Chondrocyte (in vitro differentiated cells): Measurements from ENCODE around the gene PGAP6. TPM values are rescaled to one million over a fixed set of nuclear protein-coding genes. Genes with fewer than 3 reads are reported as not detected.
A peak's percentile ranks its signal among the peaks of the same experiment; 100 is the strongest.
"Not testable (repeated sequence)": the region's sequence is repeated elsewhere in the genome, so short reads cannot be mapped to it uniquely, and the experiment has no call there.

Experiments used
- DNase-seq: peaks from one replicate; pipeline ENCODE4 v3.0.0; 2021; ENCODE audit warnings: mixed read lengths, low spot score
- H3K27ac Mint-ChIP-seq: one replicate; pipeline ENCODE4 v1.8.0; 2021; ENCODE audit warnings: mild to moderate bottlenecking, moderate library complexity, mixed read lengths; ENCODE audit not compliant: unreplicated experiment
- H3K27me3 Mint-ChIP-seq: 2 replicates; pipeline ENCODE4 v1.8.0; 2021; ENCODE audit warnings: low read depth, mixed read lengths
- H3K36me3 Mint-ChIP-seq: 2 replicates; pipeline ENCODE4 v1.8.0; 2021; ENCODE audit warnings: low read depth, mixed read lengths
- H3K4me1 Mint-ChIP-seq: 2 replicates; pipeline ENCODE4 v1.8.0; 2021; ENCODE audit warnings: low read depth, mild to moderate bottlenecking, mixed read lengths
- H3K4me3 Mint-ChIP-seq: one replicate; pipeline ENCODE4 v1.8.0; 2021; ENCODE audit warnings: mild to moderate bottlenecking, moderate library complexity, mixed read lengths; ENCODE audit not compliant: unreplicated experiment
- H3K9me3 Mint-ChIP-seq: 2 replicates; pipeline ENCODE4 v1.8.0; 2021; ENCODE audit warnings: low read depth, mixed read lengths
- CTCF ChIP-seq: fragments of 200-600 bp; sonication (generic); IDR thresholded peaks from 2 replicates; pipeline ENCODE4 v1.5.0; 2021; ENCODE audit warnings: antibody characterized with exemption, mild to moderate bottlenecking, moderate library complexity
- total RNA-seq: library from RNA; stranded (reverse); gene quantifications from 3 replicates; pipeline ENCODE4 v1.2.1, GENCODE V29; 2021

Gene PGAP6
- total RNA-seq, 1 donor from 2014 or later, result 61.2 TPM

GRCh38 chr16:363766-364490, 17.9 kb downstream of the PGAP6 start:
- Mint-ChIP-seq H3K9me3 (no peaks in the 10 kb centered on the region), H3K4me3 (no peak overlapping the region), H3K27me3 (no peaks in the 10 kb centered on the region), H3K4me1 (peaks cover 4% of the 10 kb centered on the region), H3K36me3 (peaks cover 5% of the 10 kb centered on the region), H3K27ac (no peak overlapping the region)
- no peak for TF ChIP-seq CTCF
- DNase-seq, result peak; percentile 86

DNA sequence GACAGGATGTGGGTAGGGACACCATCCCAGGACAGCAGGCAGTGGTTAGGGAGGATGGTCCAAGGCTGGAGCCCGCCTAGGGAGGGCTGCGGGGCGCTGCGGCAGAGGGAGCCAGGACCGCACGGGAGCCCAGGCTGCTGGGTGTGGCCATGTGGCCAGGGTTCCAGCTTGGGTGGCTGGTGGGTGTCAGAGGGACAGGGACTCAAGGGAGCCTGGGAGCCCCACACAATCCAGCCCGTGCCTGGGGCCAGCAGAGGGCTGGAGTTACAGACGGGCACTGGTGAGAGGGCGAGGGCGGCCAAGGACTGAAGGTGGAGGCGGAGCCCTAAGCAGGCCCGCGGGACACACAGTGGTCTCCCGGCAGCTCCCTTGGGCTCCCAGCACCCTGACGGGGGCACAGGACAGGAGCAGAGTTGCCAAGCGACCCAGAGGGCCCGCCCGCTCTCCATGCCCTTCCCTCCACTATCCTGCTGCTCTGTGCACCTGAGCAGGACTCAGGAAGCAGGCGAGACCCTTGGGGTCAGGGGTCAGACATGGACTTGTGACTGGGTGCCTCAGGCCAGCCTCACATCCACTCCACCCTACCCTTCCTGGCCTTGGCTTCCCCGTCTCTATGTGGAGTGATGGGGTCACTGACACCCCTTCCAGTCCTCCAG, 18.5 kb downstream of the PGAP6 start:
- Mint-ChIP-seq H3K36me3 (peaks cover 5% of the 10 kb centered on the region), H3K4me3 (no peak overlapping the region)
- TF ChIP-seq CTCF, result no peak

GRCh38 chr16:362702-362999, 19.1 kb downstream of the PGAP6 start:
- not testable (repeated sequence) for H3K9me3 Mint-ChIP-seq, H3K4me1 Mint-ChIP-seq, H3K27ac Mint-ChIP-seq, DNase-seq, H3K27me3 Mint-ChIP-seq, H3K4me3 Mint-ChIP-seq, H3K36me3 Mint-ChIP-seq

More for the DNA sequence above, 18.5 kb downstream of the PGAP6 start:
- Mint-ChIP-seq H3K27me3 (no peaks in the 10 kb centered on the region), H3K9me3 (no peaks in the 10 kb centered on the region), H3K27ac (no peak overlapping the region), H3K4me1 (peaks cover 4% of the 10 kb centered on the region)
- peak; percentile 92 for DNase-seq

DNA sequence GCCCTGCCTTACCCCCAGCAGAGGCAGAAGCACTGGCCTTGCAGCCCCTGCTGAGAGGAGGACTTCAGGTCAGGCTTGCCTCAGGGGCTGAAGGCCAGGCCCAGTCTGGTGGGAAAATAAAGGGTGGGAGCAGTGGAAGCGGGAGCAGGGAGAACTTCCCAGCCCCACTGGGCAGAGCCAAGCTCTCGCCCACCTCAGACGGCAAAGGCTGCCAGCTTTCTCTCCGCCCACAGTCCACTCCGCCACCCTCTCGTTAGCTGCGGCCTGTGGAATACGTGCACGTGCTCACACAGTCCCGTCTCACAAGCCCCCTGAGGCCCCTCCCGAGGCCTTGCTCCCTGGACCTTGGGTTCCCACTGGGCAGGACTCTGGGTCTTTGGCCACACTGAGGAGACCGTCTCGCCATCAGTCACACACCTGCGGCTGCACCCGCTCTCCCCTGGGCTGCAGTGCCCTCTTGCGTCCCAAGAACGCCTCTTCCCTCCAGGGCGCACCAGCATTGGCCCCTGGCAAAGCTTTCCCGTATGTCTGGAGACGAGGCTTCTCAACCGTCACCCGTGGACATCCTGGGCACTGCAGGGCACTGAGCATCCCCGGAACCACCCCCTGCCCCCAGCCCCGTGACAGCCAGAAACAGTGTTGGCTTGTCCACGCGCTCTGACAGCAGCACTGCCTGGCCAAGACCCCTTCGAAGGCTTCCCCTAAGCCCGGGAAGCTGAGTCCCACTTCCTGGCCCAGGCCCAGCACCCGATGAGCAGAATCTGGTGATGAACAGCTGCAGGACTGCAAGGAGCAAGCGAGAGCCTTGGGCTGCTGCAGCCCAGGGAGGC, 19.7 kb downstream of the PGAP6 start:
- H3K27me3 Mint-ChIP-seq, result no peaks in the 10 kb centered on the region
- no peak for DNase-seq
- no peak overlapping the region for H3K4me3 Mint-ChIP-seq
- peaks cover 4% of the 10 kb centered on the region for H3K4me1 Mint-ChIP-seq
- TF ChIP-seq CTCF, result peak; percentile 86
- H3K36me3 Mint-ChIP-seq, result peaks cover 2% of the 10 kb centered on the region
- no peak overlapping the region for H3K27ac Mint-ChIP-seq
- H3K9me3 Mint-ChIP-seq, result no peaks in the 10 kb centered on the region

DNA sequence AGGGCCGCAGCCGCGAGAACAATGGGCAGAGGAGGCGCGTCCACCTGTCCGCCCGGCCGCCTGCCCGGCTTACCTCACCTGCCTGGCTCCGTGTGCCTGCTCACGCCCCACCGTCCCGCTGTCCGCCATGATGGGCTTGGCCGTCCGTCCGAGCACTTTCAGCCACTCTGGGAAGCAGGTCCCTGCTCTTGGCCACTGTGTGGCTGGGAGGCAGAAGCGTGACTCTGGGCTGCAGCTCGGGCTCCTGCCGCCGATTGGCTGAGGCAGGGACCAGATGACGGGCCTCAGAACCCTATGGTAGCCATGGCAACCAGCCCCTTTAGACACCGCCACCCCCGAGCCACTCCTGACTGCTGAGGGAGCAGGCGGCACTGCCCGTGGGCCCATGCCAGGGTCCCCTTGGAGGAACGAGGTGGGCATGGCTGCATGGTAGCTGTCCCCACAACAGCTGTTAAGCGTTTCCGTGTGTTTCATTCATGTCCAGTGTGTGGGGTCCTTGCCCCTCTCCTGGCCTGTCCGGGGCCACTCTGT, 20.4 kb downstream of the PGAP6 start:
- Mint-ChIP-seq H3K4me3 (no peak overlapping the region), H3K27me3 (no peaks in the 10 kb centered on the region), H3K27ac (no peak overlapping the region), H3K4me1 (peaks cover 4% of the 10 kb centered on the region), H3K9me3 (no peaks in the 10 kb centered on the region), H3K36me3 (no peaks in the 10 kb centered on the region)
- TF ChIP-seq CTCF, result no peak
- DNase-seq, result no peak
